Activated naive CD8-positive, alpha-beta T cell treated with anti-CD3 and anti-CD28 coated beads, Interleukin-2, amount 50 U/mL, for 16 hours (primary cell): ENCODE measurements around the gene BPIFB1.

ENCODE experiments used
- DNase-seq: peaks from one replicate; pipeline ENCODE4 v3.0.0-alpha.2; 2020; ENCODE audit warnings: low read depth, low spot score

The BPIFB1 gene

GRCh38 chr20:33325350-33325749, 42.3 kb downstream of the BPIFB1 start:
- no peak for DNase-seq

GRCh38 chr20:33328157-33329137, 45.4 kb downstream of the BPIFB1 start:
- no peak for DNase-seq

- DNase-seq, result no peak
Measured at GRCh38 chr20:33332905-33333456, 50.0 kb downstream of the BPIFB1 start.

DNA sequence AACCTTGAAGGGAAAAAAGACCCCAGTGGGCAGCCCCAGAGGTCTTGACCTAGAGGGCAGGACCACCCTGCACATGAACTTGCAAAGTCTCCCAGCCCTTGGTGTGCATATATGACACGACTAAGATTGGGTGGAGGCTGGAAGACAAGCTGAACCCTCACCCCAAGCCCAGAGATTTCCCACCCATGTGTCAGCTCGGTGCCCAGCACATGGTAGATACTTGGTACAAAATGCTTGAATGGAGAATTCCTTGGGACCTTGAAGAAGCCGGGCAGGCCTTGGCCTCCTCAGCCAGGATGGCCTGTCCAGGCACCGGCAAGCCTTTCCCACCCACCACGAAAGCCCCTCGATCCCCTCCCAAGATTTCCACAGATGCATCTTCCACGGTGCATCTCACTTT, 50.6 kb downstream of the BPIFB1 start:
- DNase-seq, result no peak

GRCh38 chr20:33334111-33334510, 51.1 kb downstream of the BPIFB1 start:
- no peak for DNase-seq

- DNase-seq, result no peak
Measured at GRCh38 chr20:33336375-33336774, 53.4 kb downstream of the BPIFB1 start.

- DNase-seq, result no peak
Measured at GRCh38 chr20:33337119-33337518, 54.1 kb downstream of the BPIFB1 start.

DNA sequence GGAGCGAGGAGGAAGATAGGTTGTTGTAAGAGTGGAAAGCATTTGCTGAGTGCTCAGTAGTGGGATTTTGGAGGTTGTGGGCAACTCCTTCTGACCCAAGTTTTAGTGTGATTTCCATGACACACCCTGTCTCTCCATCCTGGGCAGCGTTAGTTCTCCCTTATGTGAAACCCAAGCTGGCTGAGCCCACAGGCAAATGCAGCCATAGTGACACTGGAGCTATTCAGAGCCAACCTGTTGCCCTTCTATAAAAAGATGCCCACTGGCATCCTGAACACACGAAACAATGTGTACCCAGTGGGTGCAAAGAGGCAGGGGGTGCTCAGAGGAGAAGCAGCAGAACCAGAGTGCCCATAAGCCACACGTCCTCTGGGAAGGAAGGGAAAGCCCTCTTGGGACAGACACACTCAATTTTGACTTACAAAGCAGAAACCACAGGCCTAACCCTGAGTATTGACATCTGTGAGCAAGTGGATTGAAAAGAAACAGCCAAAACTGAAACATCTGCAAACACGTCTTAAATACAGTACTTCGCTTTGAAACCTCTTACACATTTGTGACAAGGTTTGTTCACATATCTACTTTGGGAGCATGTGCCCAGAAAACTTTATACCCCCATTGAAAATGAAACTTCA, 54.6 kb downstream of the BPIFB1 start:
- DNase-seq, result no peak

DNA sequence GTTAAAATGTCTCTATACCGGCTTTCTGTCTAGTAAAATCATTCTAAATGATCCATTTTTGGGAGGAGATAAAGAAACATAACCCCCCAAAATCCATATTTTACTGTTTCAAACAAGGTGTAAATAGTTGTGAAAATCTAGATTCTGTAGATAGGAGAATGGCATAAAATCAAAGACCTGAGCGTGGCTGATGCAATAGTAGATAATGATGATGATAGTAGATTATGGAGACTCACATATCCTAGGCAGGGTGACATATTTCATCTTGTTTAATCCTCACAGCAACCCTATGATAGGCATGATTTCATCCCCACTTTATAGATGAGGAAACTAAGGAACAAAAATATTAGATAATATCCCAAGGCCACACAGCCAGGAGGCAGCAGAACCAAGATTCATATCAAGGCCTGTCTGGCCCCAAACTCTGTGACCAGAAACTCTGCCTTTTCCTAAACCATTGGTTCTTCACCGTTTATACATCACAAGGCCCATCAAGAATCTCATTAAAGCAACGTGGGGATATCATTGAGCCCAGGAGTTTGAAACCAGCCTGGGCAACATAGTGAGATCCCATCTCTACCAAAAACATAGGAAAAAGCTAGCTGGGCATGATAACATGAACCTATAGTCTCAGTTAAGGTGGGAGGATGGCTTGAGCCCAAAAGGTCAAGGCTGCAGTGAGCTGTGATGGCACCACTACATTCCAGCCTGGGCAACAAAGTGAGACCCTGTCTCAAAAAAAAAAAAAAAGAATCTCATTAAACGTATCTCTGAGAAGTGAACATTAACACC, 55.6 kb downstream of the BPIFB1 start:
- no peak for DNase-seq

- no peak for DNase-seq
Measured at GRCh38 chr20:33339515-33340058, 56.6 kb downstream of the BPIFB1 start.

DNA sequence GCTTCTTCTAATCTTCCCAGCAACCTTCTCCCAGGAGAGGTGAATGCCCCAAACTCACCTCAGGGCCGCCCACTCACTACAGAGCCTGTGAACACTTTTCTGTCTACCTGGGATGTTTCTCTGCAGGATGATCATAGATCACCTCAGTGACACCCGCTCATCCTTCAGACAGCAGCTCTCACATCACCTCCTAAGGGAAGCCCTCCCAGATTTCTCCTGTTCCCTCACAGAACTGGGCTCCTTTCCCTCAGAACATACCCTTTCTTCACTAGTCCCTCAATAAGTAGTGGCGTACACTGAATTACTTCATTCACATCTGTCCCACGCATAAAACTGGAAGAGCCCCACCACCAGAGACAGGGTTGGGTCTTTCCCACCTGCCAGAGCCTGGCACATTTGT, 60.5 kb downstream of the BPIFB1 start:
- DNase-seq, result no peak

- DNase-seq, result no peak
Measured at GRCh38 chr20:33345342-33345741, 62.3 kb downstream of the BPIFB1 start.

- no peak for DNase-seq
Measured at GRCh38 chr20:33348136-33348937, 65.3 kb downstream of the BPIFB1 start.

DNA sequence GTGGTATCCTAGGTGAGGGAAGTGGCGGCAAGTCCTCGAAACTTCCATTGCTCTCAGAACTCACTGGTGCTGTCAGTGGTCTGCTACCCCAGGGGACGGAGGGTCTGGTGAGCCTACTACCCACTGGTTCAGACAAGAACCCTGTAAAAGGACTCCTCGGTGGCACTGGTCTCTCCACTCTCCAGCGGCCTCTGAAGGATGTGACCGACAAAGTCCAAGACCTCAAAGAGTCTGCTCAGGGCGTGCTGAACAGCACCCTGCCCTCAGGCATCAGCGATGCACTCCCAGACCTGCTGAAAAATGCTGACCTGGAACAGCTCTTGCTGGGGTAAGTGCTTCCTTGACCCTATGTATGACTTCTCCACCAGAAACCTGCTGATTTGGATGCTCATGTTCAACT, 66.5 kb downstream of the BPIFB1 start:
- DNase-seq, result no peak

DNA sequence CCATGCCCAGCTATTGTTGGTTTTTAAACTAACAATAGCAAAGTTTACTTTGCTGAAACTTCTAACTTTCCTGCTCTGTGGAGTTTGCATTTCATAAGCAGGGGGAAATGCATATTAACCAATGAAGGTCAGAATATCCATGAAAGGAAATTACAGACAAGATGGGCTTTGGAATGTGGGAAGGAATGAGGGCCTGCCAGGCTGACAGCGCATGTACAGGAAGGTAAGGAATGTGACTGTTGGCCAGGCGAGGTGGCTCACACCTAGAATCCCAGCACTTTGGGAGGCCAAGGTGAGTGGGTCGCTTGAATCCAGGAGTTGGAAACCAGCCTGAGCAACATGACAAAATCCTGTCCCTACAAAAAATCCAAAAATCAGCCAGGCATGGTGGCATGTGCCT, 68.7 kb downstream of the BPIFB1 start:
- no peak for DNase-seq

DNA sequence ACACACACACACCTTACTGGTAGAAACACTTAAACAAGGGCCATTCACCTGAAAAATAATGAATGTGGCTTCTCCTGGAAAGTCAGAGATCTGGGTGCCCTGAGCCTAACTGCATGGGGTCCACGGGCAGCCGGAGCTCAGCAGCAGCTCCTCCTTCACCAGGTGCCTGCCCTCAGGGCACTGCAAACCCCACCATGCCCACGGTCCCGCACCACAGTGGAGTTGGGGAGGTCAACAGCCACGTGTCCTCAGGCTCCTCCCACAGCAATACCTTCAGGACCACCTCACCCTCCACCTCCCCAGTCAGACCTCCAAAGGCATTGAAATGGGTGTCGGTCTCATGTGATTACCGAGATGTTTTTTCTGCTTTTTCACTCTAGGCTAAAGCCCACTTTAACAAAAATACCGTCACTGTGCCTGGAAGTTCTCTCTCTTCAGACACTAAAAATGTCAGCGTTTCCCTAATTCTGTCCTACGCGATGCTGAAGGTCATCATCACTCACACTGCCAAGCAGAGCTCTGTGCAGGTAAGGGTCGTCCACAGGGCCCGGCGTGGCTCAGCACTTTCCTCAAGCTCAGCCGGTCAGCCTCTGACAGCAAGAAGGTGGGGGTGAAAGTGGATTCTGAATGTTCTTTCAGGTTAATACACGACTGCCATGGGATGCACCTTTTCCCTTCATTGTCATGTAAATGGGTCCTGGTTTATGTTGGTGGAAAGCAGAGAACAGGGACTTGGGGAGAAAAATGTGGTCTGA, 69.4 kb downstream of the BPIFB1 start:
- no peak for DNase-seq

GRCh38 chr20:33353013-33353402, 70.0 kb downstream of the BPIFB1 start:
- no peak for DNase-seq
